HepG2 (cell line): ENCODE results near the gene SSNA1. TPM values are rescaled to one million over a fixed set of nuclear protein-coding genes. Genes with fewer than 3 reads are reported as not detected.

Source experiments
- CBX5 ChIP-seq: sonication (generic); formaldehyde crosslinking; IDR thresholded peaks from 2 replicates; pipeline ENCODE4 v1.4.0; 2020; ENCODE audit warnings: missing genetic modification reagents, borderline replicate concordance
- EED ChIP-seq: sonication (generic); formaldehyde crosslinking; IDR thresholded peaks from 2 replicates; pipeline ENCODE4 v1.5.0; 2020; ENCODE audit warnings: mild to moderate bottlenecking, missing genetic modification reagents
- KDM2A ChIP-seq: sonication (generic); formaldehyde crosslinking; IDR thresholded peaks from 2 replicates; pipeline ENCODE4 v1.4.0; 2020; ENCODE audit warnings: low read depth, missing genetic modification reagents, borderline replicate concordance
- MLLT10 ChIP-seq: sonication (generic); formaldehyde crosslinking; IDR thresholded peaks from 2 replicates; pipeline ENCODE4 v1.4.0; 2020; ENCODE audit warnings: missing genetic modification reagents
- STAT6 ChIP-seq: sonication (generic); formaldehyde crosslinking; IDR thresholded peaks from 2 replicates; pipeline ENCODE4 v1.4.0; 2020; ENCODE audit warnings: missing genetic modification reagents, mild to moderate bottlenecking, borderline replicate concordance
- TBL1XR1 ChIP-seq: fragments of 150-350 bp; IDR thresholded peaks from 2 replicates; pipeline ENCODE4 v1.6.1; 2014; ENCODE audit warnings: borderline replicate concordance, low read length; ENCODE audit not compliant: partially characterized antibody
- TFDP2 ChIP-seq: sonication (generic); formaldehyde crosslinking; IDR thresholded peaks from 2 replicates; pipeline ENCODE4 v1.4.0; 2020; ENCODE audit warnings: missing genetic modification reagents
- YEATS4 ChIP-seq: sonication (generic); formaldehyde crosslinking; IDR thresholded peaks from 2 replicates; pipeline ENCODE4 v1.4.0; 2020; ENCODE audit warnings: missing genetic modification reagents, borderline replicate concordance
- ZC3H4 ChIP-seq: sonication (generic); formaldehyde crosslinking; IDR thresholded peaks from 2 replicates; pipeline ENCODE4 v1.4.0; 2020; ENCODE audit warnings: missing genetic modification reagents, borderline replicate concordance
- ZNF256 ChIP-seq: sonication (generic); formaldehyde crosslinking; conservative IDR thresholded peaks from 2 replicates; pipeline ENCODE4 v1.4.0; 2020; ENCODE audit warnings: missing genetic modification reagents
- ZNF296 ChIP-seq: sonication (generic); formaldehyde crosslinking; conservative IDR thresholded peaks from 2 replicates; pipeline ENCODE4 v1.5.0; 2020; ENCODE audit warnings: mild to moderate bottlenecking, missing genetic modification reagents
- ZNF326 ChIP-seq: sonication (generic); formaldehyde crosslinking; IDR thresholded peaks from 2 replicates; pipeline ENCODE4 v1.4.0; 2020; ENCODE audit warnings: missing genetic modification reagents, borderline replicate concordance
- ZNF446 ChIP-seq: sonication (generic); formaldehyde crosslinking; IDR thresholded peaks from 2 replicates; pipeline ENCODE4 v1.5.0; 2020; ENCODE audit warnings: mild to moderate bottlenecking, missing genetic modification reagents
- ZNF512B ChIP-seq: sonication (generic); formaldehyde crosslinking; IDR thresholded peaks from 2 replicates; pipeline ENCODE4 v1.5.1; 2020; ENCODE audit warnings: missing genetic modification reagents, mild to moderate bottlenecking, borderline replicate concordance
- ZNF556 ChIP-seq: sonication (generic); formaldehyde crosslinking; IDR thresholded peaks from 2 replicates; pipeline ENCODE4 v1.4.0; 2020; ENCODE audit warnings: mild to moderate bottlenecking, missing genetic modification reagents, borderline replicate concordance
- ZNF574 ChIP-seq: sonication (generic); formaldehyde crosslinking; IDR thresholded peaks from 2 replicates; pipeline ENCODE4 v1.4.0; 2020; ENCODE audit warnings: missing genetic modification reagents
- ZNF720 ChIP-seq: sonication (generic); formaldehyde crosslinking; IDR thresholded peaks from 2 replicates; pipeline ENCODE4 v1.4.0; 2020; ENCODE audit warnings: missing genetic modification reagents
- ZNF777 ChIP-seq: sonication (generic); formaldehyde crosslinking; IDR thresholded peaks from 2 replicates; pipeline ENCODE4 v1.4.0; 2020; ENCODE audit warnings: missing genetic modification reagents
- polyA plus RNA-seq, 8 experiments: library from polyadenylated mRNA; depleted of rRNA in 3 of 8; stranded (reverse) in 7 of 8; unstranded in 1 of 8; fragments of >200 nt; fragmentation: Illumina TruSeq in 4 of 8; extraction: Trizol in 4 of 8; gene quantifications; 2 replicates each; pipeline versions ENCODE4 v1.2.1 to v1.2.3, GENCODE V29; 2011 to 2016; ENCODE audit warnings: low read depth in 4 of 8, missing spikeins in 1 of 8, mixed read lengths in 1 of 8; ENCODE audit not compliant: insufficient read depth in 1 of 8
- total RNA-seq, 5 experiments: library from RNA; depleted of rRNA; stranded (reverse); fragments of >200 nt; fragmentation: Illumina TruSeq; extraction: Trizol; gene quantifications; 2 replicates each; pipeline ENCODE4 v1.2.3, GENCODE V29; 2016; ENCODE audit warnings: low read depth in 1 of 5

Gene SSNA1
- total and polyA plus RNA-seq, 2 of the 13 experiments (the other 11 are each of a cell fraction or from before 2014, with no cell fraction given): 35.9 to 49.4 TPM

GRCh38 chr9:137189297-137190295 lies 1.1 kb downstream of the SSNA1 start (continued):
- no peak for TF ChIP-seq TFDP2
- no peak for TF ChIP-seq MLLT10
- TF ChIP-seq ZNF256 (CRISPR knock-in tag): no peak
- TF ChIP-seq ZNF512B (CRISPR knock-in tag): no peak
- TF ChIP-seq YEATS4 (CRISPR knock-in tag): no peak
- TF ChIP-seq ZNF446 (CRISPR knock-in tag): 0 out of 2 replicates have a peak, but pooled peaks have one; percentile 44
- 0 out of 2 replicates have a peak, but pooled peaks have one; percentile 3 for TF ChIP-seq STAT6
- no peak for TF ChIP-seq TBL1XR1
- TF ChIP-seq ZNF574: peak; percentile 24; the same call in 1 of the 2 replicates
- TF ChIP-seq KDM2A (CRISPR knock-in tag): peak; percentile 6; the same call in 1 of the 2 replicates
- TF ChIP-seq ZNF720 (CRISPR knock-in tag): no peak
- no peak for TF ChIP-seq ZC3H4 (CRISPR knock-in tag)
- TF ChIP-seq EED (CRISPR knock-in tag): no peak
- 0 out of 2 replicates have a peak, but pooled peaks have one; percentile 30 for TF ChIP-seq ZNF296 (CRISPR knock-in tag)
- TF ChIP-seq ZNF326 (CRISPR knock-in tag): no peak
- no peak for TF ChIP-seq ZNF777 (CRISPR knock-in tag)
- no peak for TF ChIP-seq ZNF556 (CRISPR knock-in tag)
- TF ChIP-seq CBX5 (CRISPR knock-in tag): 0 out of 2 replicates have a peak, but pooled peaks have one; percentile 13
